ENCODE measurements around the gene PET100. TPM values are rescaled to one million over a fixed set of nuclear protein-coding genes. Genes with fewer than 3 reads are reported as not detected.

PET100 gene, protein sequence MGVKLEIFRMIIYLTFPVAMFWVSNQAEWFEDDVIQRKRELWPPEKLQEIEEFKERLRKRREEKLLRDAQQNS
- total RNA-seq (2021) (129 and 130 TPM in 2 replicates), Bru-seq, nascent RNA (percentile 65 among the genes with signal in this experiment), BruChase-seq, experiment 1, labeled RNA remaining after a 2-hour chase (percentile 64 among the genes with signal in this experiment), BruChase-seq, experiment 2, labeled RNA remaining after a 6-hour chase (percentile 66 among the genes with signal in this experiment)
- long read RNA-seq, transcript PET100-202 (4 exons, 719 nt) = major isoform, 136 of 145 reads
- long read RNA-seq, partial matches to known transcripts = 2 of 145 reads
- long read RNA-seq, other reads (novel, unspliced or antisense) = 2 of 145 reads

DNA sequence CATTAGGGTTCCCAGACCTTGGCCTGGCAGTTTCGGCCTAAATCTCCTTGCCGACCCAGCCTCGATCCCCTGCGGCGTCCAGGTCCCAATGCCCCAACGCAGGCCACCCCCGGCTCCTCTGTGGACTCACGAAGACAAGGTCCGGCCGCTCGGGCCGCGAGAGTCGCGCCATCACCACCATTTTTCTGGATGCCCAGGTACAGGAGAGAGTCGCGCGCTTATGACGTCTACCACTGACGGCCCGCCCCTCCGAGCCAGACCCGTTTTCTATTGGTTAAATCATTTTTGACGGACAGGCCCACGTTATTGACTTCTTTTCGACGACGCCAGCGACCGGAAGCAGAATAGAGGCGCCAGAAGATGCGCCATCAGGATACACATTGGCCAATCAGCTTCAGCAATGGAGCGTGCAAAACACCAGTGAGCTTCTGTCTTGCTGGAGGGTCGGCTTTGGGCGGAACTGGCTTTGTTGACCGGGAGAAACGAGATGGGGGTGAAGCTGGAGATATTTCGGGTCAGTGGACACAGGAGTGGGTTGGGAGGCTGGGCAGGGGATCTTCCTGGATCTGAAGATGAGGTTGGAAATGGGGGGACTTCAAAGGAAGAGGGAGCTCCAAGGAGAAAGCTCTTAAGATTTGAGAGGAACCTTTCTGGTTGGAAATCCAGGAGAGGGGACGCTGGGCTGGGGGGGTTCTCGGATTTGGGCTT, at the start of gene PET100, which contains the start of gene XAB2:
PET100 (plus strand) TSS at position 447 of the 708 bp plus-strand sequence; CDS start at position 488, 41 bp downstream.
XAB2 (minus strand) TSS at position 199 of the 708 bp plus-strand sequence; CDS start at position 181, 18 bp downstream.
- Histone ChIP-seq H3K9me3 (ENCODE audit: low read depth, low read length, poor library complexity, severe bottlenecking) (no peaks in the 10 kb centered on the region), H3K36me3 (ENCODE audit: insufficient read depth, low read length, poor library complexity, severe bottlenecking) (peaks cover 8% of the 10 kb centered on the region), H3K27me3 (replicated peaks; ENCODE audit: insufficient read depth, low read depth, low read length, poor library complexity) (no peaks in the 10 kb centered on the region), H3K27ac (ENCODE audit: low read depth, low read length, poor library complexity, severe bottlenecking) (peak within 1 kb of the TSS; percentile 85), H3K4me1 (ENCODE audit: insufficient read depth, low read length, poor library complexity, severe bottlenecking) (peaks cover 12% of the 10 kb centered on the region), H3K4me3 (ENCODE audit: low read depth, low read length, poor library complexity, severe bottlenecking) (peak within 1 kb of the TSS; percentile 83)
- ChIA-PET POLR2A (ENCODE audit: low non-redundant PET) (interaction anchor here (0.7 kb wide), 1 partner anchor 14 kb away, joined by 3 read pairs; no protein-coding TSS in a partner anchor), CTCF (interaction anchor here (1.0 kb wide), 2 partner anchors 51 to 61 kb away, joined by 4 to 5 read pairs; partner anchors contain the start of gene TRAPPC5)
- BruUV-seq (replicated peaks) = no TSS peak
- intact Hi-C loops (cut with micrococcal nuclease; ENCODE audit: unreplicated experiment) = no loop called here
- peak; percentile 98 for DNase-seq (ENCODE audit: low spot score)
- TF ChIP-seq EZH2 (IDR thresholded peaks at IDR 0.05; ENCODE audit: borderline replicate concordance, low read depth, low read length, poor library complexity, severe bottlenecking) = no peak
- TF ChIP-seq, protein P1, sequence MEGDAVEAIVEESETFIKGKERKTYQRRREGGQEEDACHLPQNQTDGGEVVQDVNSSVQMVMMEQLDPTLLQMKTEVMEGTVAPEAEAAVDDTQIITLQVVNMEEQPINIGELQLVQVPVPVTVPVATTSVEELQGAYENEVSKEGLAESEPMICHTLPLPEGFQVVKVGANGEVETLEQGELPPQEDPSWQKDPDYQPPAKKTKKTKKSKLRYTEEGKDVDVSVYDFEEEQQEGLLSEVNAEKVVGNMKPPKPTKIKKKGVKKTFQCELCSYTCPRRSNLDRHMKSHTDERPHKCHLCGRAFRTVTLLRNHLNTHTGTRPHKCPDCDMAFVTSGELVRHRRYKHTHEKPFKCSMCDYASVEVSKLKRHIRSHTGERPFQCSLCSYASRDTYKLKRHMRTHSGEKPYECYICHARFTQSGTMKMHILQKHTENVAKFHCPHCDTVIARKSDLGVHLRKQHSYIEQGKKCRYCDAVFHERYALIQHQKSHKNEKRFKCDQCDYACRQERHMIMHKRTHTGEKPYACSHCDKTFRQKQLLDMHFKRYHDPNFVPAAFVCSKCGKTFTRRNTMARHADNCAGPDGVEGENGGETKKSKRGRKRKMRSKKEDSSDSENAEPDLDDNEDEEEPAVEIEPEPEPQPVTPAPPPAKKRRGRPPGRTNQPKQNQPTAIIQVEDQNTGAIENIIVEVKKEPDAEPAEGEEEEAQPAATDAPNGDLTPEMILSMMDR (conservative IDR thresholded peaks at IDR 0.05; ENCODE audit: low read depth, low read length) = no peak

DNA sequence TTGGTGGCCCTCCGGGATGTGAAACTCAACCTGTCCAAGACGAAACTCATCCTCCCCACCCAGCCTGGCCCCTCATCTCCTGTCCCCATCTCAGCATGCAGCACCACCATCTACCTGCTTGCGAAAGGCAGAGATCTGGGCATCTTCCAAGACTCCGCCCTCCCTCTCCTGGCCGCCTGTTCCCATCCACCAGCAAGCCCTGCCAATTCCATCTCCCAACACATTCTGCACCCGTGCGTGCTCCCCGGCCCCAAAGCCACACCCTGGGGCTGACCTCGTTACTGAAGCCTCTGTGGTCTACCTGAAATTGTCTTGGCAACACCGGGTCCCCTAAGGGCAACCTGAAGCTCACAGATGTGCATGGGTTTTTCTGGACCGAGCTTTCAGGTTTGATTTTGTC, 47.1 kb upstream of the PET100 start:
- peaks cover 30% of the 10 kb centered on the region for H3K27me3 ChIP-seq (replicated peaks; ENCODE audit: insufficient read depth, low read depth, low read length, poor library complexity)
- H3K4me1 ChIP-seq (ENCODE audit: insufficient read depth, low read length, poor library complexity, severe bottlenecking) = no peaks in the 10 kb centered on the region
- intact Hi-C loops (cut with micrococcal nuclease; ENCODE audit: unreplicated experiment) = no loop called here
- H3K36me3 ChIP-seq (ENCODE audit: insufficient read depth, low read length, poor library complexity, severe bottlenecking) = no peaks in the 10 kb centered on the region
- H3K27ac ChIP-seq (ENCODE audit: low read depth, low read length, poor library complexity, severe bottlenecking) = no peak overlapping the region
- no peaks in the 10 kb centered on the region for H3K9me3 ChIP-seq (ENCODE audit: low read depth, low read length, poor library complexity, severe bottlenecking)
- ChIA-PET POLR2A (ENCODE audit: low non-redundant PET) (interaction anchor here (0.6 kb wide), 1 partner anchor 338 kb away, joined by 11 read pairs; the partner anchor contains the start of gene SNAPC2), CTCF (no interaction called here)
- no peak for DNase-seq (ENCODE audit: low spot score)
- no peak overlapping the region for H3K4me3 ChIP-seq (ENCODE audit: low read depth, low read length, poor library complexity, severe bottlenecking)
- TF ChIP-seq, protein P1 (conservative IDR thresholded peaks at IDR 0.05; ENCODE audit: low read depth, low read length) = no peak
- no peak for TF ChIP-seq EZH2 (IDR thresholded peaks at IDR 0.05; ENCODE audit: borderline replicate concordance, low read depth, low read length, poor library complexity, severe bottlenecking)
- BruUV-seq (replicated peaks) = no TSS peak

DNA sequence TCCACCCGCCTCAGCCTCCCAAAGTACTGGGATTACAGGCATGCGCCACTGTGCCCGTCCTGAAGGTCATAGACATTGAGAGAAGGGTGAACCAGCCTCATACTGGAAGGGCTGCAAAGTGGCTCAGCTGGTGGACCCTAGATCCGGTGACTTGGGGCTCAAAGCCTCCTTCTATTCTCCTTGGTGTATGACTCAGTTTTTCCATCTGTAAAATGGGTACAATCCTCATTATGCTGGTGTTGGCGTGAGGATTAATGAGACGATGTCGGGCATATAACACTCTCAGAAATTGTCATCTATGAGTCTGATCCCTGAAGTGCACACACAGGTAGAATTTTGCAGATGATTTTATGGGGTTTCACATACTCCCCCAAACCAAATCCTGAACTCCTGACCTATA, 39.8 kb upstream of the PET100 start:
- ChIA-PET POLR2A (ENCODE audit: low non-redundant PET) (interaction anchor here (0.6 kb wide), 1 partner anchor 51 kb away, joined by 17 read pairs; no protein-coding TSS in a partner anchor), CTCF (no interaction called here)

More for the DNA sequence above, 39.8 kb upstream of the PET100 start:
- H3K27ac ChIP-seq (ENCODE audit: low read depth, low read length, poor library complexity, severe bottlenecking) = no peak overlapping the region
- no peak for DNase-seq (ENCODE audit: low spot score)
- no peaks in the 10 kb centered on the region for H3K9me3 ChIP-seq (ENCODE audit: low read depth, low read length, poor library complexity, severe bottlenecking)
- TF ChIP-seq, protein P1 (conservative IDR thresholded peaks at IDR 0.05; ENCODE audit: low read depth, low read length) = no peak
- TF ChIP-seq EZH2 (IDR thresholded peaks at IDR 0.05; ENCODE audit: borderline replicate concordance, low read depth, low read length, poor library complexity, severe bottlenecking) = no peak
- BruUV-seq (replicated peaks) = no TSS peak
- H3K27me3 ChIP-seq (replicated peaks; ENCODE audit: insufficient read depth, low read depth, low read length, poor library complexity) = peaks cover 15% of the 10 kb centered on the region
- no peaks in the 10 kb centered on the region for H3K36me3 ChIP-seq (ENCODE audit: insufficient read depth, low read length, poor library complexity, severe bottlenecking)
- intact Hi-C loops (cut with micrococcal nuclease; ENCODE audit: unreplicated experiment) = no loop called here
- H3K4me3 ChIP-seq (ENCODE audit: low read depth, low read length, poor library complexity, severe bottlenecking) = no peak overlapping the region
- no peaks in the 10 kb centered on the region for H3K4me1 ChIP-seq (ENCODE audit: insufficient read depth, low read length, poor library complexity, severe bottlenecking)
